A673 (cell line): ENCODE data around the gene MYRIP.

Experiments
- EZH2 ChIP-seq: fragments of 200-600 bp; sonication (generic); IDR thresholded peaks from 2 replicates; pipeline ENCODE4 v1.6.1; 2017; ENCODE audit warnings: borderline replicate concordance, low read depth, mild to moderate bottlenecking, mixed read lengths, antibody characterized with exemption, low read length; ENCODE audit not compliant: poor library complexity, severe bottlenecking
- TF ChIP-seq, protein P1 (sequence below): fragments of 300-800, 200-600 bp; sonication (generic); conservative IDR thresholded peaks from 2 replicates; pipeline ENCODE4 v1.5.1; 2017; ENCODE audit warnings: low read depth, mild to moderate bottlenecking, antibody characterized with exemption, low read length, moderate library complexity, mixed read lengths

DNA sequence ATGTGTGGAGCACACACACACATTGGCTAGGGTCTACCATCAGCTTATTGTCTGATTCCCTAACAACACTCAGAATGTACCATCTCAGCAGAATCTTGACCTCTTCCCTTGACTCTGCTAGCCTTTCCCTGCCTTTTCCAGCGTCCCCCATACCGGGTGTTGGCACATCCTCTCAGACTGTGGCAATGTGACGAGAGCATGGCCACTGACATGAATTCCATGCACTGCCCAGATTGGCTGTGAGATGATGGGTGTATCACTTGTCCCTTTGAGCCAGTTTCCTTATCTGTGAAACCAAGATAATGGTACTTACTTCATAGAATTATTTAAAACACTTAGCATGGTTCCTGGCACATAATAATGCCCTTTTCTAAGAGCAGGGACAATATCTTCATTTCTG, 439.8 kb downstream of the MYRIP start:
- TF ChIP-seq, protein P1, sequence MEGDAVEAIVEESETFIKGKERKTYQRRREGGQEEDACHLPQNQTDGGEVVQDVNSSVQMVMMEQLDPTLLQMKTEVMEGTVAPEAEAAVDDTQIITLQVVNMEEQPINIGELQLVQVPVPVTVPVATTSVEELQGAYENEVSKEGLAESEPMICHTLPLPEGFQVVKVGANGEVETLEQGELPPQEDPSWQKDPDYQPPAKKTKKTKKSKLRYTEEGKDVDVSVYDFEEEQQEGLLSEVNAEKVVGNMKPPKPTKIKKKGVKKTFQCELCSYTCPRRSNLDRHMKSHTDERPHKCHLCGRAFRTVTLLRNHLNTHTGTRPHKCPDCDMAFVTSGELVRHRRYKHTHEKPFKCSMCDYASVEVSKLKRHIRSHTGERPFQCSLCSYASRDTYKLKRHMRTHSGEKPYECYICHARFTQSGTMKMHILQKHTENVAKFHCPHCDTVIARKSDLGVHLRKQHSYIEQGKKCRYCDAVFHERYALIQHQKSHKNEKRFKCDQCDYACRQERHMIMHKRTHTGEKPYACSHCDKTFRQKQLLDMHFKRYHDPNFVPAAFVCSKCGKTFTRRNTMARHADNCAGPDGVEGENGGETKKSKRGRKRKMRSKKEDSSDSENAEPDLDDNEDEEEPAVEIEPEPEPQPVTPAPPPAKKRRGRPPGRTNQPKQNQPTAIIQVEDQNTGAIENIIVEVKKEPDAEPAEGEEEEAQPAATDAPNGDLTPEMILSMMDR: no peak
- TF ChIP-seq EZH2: no peak
